ENCODE data around the gene GPR156.

Gene GPR156

GRCh38 chr3:120182613-120183511 is 102.2 kb downstream of the GPR156 start:
- Histone ChIP-seq H3K9me2 (replicated peaks; ENCODE audit: control insufficient read depth, low read length) (no peaks in the 10 kb centered on the region), H3K4me2 (ENCODE audit: low read length) (no peak overlapping the region), H3K9me3 (ENCODE audit: control insufficient read depth, insufficient read depth, low read length) (no peaks in the 10 kb centered on the region), H3K4me3 (ENCODE audit: low read length) (no peak overlapping the region), H3K27me3 (ENCODE audit: control insufficient read depth, low read length) (no peaks in the 10 kb centered on the region), H4K20me1 (ENCODE audit: control insufficient read depth, insufficient read depth, low read depth, low read length) (no peaks in the 10 kb centered on the region), H3K4me1 (ENCODE audit: control insufficient read depth, low read length) (no peaks in the 10 kb centered on the region), H3K27ac (ENCODE audit: low read depth, low read length) (no peak overlapping the region), H3K79me2 (ENCODE audit: control insufficient read depth, low read length) (no peaks in the 10 kb centered on the region), H3F3A (ENCODE audit: control insufficient read depth, insufficient read depth) (no peaks in the 10 kb centered on the region), H3K36me3 (ENCODE audit: control insufficient read depth, low read length) (no peaks in the 10 kb centered on the region)
- TF ChIP-seq EZH2phosphoT487 (IDR thresholded peaks at IDR 0.05; ENCODE audit: borderline replicate concordance, low read length): no peak
- TF ChIP-seq CTCF (IDR thresholded peaks at IDR 0.05; ENCODE audit: low read depth, low read length, poor library complexity, severe bottlenecking): peak; percentile 42

GRCh38 chr3:120181632-120182031 is 103.4 kb downstream of the GPR156 start:
- H3K4me3 ChIP-seq (ENCODE audit: low read length): no peak overlapping the region
- H3F3A ChIP-seq (ENCODE audit: control insufficient read depth, insufficient read depth): no peaks in the 10 kb centered on the region
- no peaks in the 10 kb centered on the region for H3K4me1 ChIP-seq (ENCODE audit: control insufficient read depth, low read length)
- H3K9me3 ChIP-seq (ENCODE audit: control insufficient read depth, insufficient read depth, low read length): no peaks in the 10 kb centered on the region
- peaks cover 8% of the 10 kb centered on the region; the same call in 1 of the 2 replicates for H3K27me3 ChIP-seq (ENCODE audit: control insufficient read depth, low read length)
- H3K79me2 ChIP-seq (ENCODE audit: control insufficient read depth, low read length): no peaks in the 10 kb centered on the region
- H3K9me2 ChIP-seq (replicated peaks; ENCODE audit: control insufficient read depth, low read length): no peaks in the 10 kb centered on the region
- TF ChIP-seq EZH2phosphoT487 (IDR thresholded peaks at IDR 0.05; ENCODE audit: borderline replicate concordance, low read length): no peak
- no peak for TF ChIP-seq CTCF (IDR thresholded peaks at IDR 0.05; ENCODE audit: low read depth, low read length, poor library complexity, severe bottlenecking)
- no peak overlapping the region for H3K27ac ChIP-seq (ENCODE audit: low read depth, low read length)
- H3K4me2 ChIP-seq (ENCODE audit: low read length): no peak overlapping the region
- no peaks in the 10 kb centered on the region for H4K20me1 ChIP-seq (ENCODE audit: control insufficient read depth, insufficient read depth, low read depth, low read length)
- no peaks in the 10 kb centered on the region for H3K36me3 ChIP-seq (ENCODE audit: control insufficient read depth, low read length)

- H3K27ac ChIP-seq (ENCODE audit: low read depth, low read length): no peak overlapping the region
- H3K9me3 ChIP-seq (ENCODE audit: control insufficient read depth, insufficient read depth, low read length): no peaks in the 10 kb centered on the region
- no peaks in the 10 kb centered on the region for H3K4me1 ChIP-seq (ENCODE audit: control insufficient read depth, low read length)
- H3K4me2 ChIP-seq (ENCODE audit: low read length): no peak overlapping the region
- H3K36me3 ChIP-seq (ENCODE audit: control insufficient read depth, low read length): no peaks in the 10 kb centered on the region
- no peak overlapping the region for H3K4me3 ChIP-seq (ENCODE audit: low read length)
- TF ChIP-seq EZH2phosphoT487 (IDR thresholded peaks at IDR 0.05; ENCODE audit: borderline replicate concordance, low read length): no peak
- TF ChIP-seq CTCF (IDR thresholded peaks at IDR 0.05; ENCODE audit: low read depth, low read length, poor library complexity, severe bottlenecking): no peak
- H3K79me2 ChIP-seq (ENCODE audit: control insufficient read depth, low read length): no peaks in the 10 kb centered on the region
- H4K20me1 ChIP-seq (ENCODE audit: control insufficient read depth, insufficient read depth, low read depth, low read length): no peaks in the 10 kb centered on the region
- H3K9me2 ChIP-seq (replicated peaks; ENCODE audit: control insufficient read depth, low read length): no peaks in the 10 kb centered on the region
- H3F3A ChIP-seq (ENCODE audit: control insufficient read depth, insufficient read depth): no peaks in the 10 kb centered on the region
- peaks cover 8% of the 10 kb centered on the region; the same call in 1 of the 2 replicates for H3K27me3 ChIP-seq (ENCODE audit: control insufficient read depth, low read length)
These were observed 104.2 kb downstream of the GPR156 start for GRCh38 chr3:120180731-120181412.
